ENCODE measurements around the gene SSBP3.

Gene SSBP3

DNA sequence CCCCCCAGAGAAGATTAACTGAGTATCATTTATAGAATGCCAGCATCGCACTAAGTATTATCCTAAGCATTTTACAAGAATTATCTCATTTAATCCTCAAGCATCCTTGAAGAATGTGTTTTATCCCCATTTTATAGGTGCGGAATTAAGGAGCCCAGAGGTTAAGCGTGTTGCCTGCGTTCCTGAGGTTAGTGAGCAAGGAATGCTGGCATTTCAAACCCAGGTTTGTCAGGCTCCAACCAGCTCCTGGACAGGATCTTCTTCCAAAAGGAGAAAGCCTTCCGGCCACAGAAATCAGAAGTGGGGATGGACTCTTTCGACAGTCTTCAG, 82.3 kb downstream of the SSBP3 start:
- Histone ChIP-seq H3K36me3 (ENCODE audit: insufficient read depth, low read length) (no peaks in the 10 kb centered on the region; the same call in 1 of the 2 replicates), H3K27ac (no peak overlapping the region), H3K4me3 (no peak overlapping the region), H3K9ac (ENCODE audit: insufficient read length) (no peak overlapping the region), H3K9me3 (ENCODE audit: low read depth, low read length) (no peaks in the 10 kb centered on the region)
- DNase-seq (ENCODE audit: low read depth, low spot score) = no peak
- TF ChIP-seq EZH2 (IDR thresholded peaks at IDR 0.05) = no peak

DNA sequence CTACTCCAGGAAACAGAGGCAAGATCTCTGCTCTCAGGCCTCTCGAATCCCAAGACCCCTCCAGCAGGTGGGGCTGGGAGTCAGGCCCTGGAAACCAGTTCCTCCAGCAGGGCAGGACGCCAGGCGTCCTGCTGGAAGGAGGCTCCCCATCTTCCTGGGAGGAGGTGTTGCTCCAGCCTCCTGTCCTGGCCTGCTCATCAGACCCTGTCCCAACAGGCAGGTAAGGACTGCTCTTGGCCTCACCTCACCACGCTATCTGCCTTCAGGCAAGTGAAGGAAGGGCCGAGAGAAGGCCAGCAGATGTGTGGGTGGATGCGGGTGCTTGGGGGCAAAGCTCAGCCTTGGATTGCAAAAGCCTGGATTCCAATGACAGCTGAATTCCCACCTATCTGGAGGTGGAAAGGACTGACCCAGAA, 82.9 kb downstream of the SSBP3 start:
- Histone ChIP-seq H3K27ac (no peak overlapping the region), H3K9me3 (ENCODE audit: low read depth, low read length) (no peaks in the 10 kb centered on the region), H3K9ac (ENCODE audit: insufficient read length) (no peak overlapping the region), H3K4me3 (no peak overlapping the region), H3K36me3 (ENCODE audit: insufficient read depth, low read length) (no peaks in the 10 kb centered on the region; the same call in 1 of the 2 replicates)
- TF ChIP-seq EZH2 (IDR thresholded peaks at IDR 0.05) (no peak), FOXP2 (optimal IDR thresholded peaks at IDR 0.05; ENCODE audit: control extremely low read depth, extremely low read length, insufficient read depth) (no peak), POLR2AphosphoS5 (IDR thresholded peaks at IDR 0.05; ENCODE audit: borderline replicate concordance, low read depth, low read length) (no peak)
- DNase-seq (ENCODE audit: low read depth, low spot score) = no peak

DNA sequence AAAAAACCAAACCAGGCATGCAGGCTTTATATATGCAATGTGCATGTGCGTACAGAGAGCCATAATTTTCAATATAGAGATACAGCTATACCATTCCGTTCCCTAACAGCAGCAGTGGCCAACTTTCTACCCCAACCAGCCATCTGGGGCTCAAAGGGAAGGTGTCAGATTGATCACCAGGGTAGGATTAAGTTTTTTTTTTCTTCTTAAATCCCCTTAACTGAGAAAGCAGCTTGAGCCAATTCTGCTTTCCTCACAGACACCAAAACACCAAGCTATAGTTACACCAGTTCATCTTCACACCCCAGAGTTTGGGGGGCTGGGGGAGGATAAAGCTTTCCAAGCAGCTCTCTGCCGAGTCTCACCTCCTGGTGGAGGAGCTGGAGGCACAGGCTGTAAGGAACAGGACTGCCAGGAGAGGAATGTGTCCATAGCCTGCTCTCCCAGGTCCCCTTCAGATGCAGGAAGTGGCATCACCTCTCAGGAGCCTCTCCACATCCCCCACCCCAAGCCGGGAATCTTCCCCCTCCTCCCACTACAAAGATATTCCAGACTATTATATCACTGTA, 87.9 kb downstream of the SSBP3 start:
- no peak overlapping the region for H3K9ac ChIP-seq (ENCODE audit: insufficient read length)

DNA sequence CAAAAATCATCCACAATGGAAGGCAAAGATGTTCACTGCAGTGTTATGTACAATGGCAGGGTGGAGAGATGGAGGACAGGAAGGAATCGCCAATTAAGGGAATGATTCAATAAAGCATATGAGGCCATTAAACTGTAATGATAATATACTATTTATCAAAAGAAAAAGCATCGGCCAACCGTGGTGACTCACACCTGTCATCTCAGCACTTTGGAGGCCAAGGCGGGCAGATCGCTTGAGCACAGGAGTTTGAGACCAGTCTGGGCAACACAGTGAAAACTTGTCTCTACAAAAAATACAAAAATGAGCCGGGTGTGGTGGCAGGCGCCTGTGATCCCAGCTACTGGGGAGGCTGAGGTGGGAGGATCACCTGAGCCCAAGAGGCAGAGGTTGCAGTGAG, 89.1 kb downstream of the SSBP3 start:
- Histone ChIP-seq H3K36me3 (ENCODE audit: insufficient read depth, low read length) (no peaks in the 10 kb centered on the region; the same call in 1 of the 2 replicates), H3K9ac (ENCODE audit: insufficient read length) (no peak overlapping the region), H3K27ac (no peak overlapping the region), H3K9me3 (ENCODE audit: low read depth, low read length) (no peaks in the 10 kb centered on the region), H3K4me3 (no peak overlapping the region)
- DNase-seq (ENCODE audit: low read depth, low spot score) = no peak
- TF ChIP-seq FOXP2 (optimal IDR thresholded peaks at IDR 0.05; ENCODE audit: control extremely low read depth, extremely low read length, insufficient read depth) = no peak
- TF ChIP-seq EZH2 (IDR thresholded peaks at IDR 0.05) = no peak
- TF ChIP-seq POLR2AphosphoS5 (IDR thresholded peaks at IDR 0.05; ENCODE audit: borderline replicate concordance, low read depth, low read length) = no peak

More for the DNA sequence above, 87.9 kb downstream of the SSBP3 start:
- no peaks in the 10 kb centered on the region; the same call in 1 of the 2 replicates for H3K36me3 ChIP-seq (ENCODE audit: insufficient read depth, low read length)
- no peaks in the 10 kb centered on the region for H3K9me3 ChIP-seq (ENCODE audit: low read depth, low read length)
- no peak for DNase-seq (ENCODE audit: low read depth, low spot score)
- no peak overlapping the region for H3K4me3 ChIP-seq
- TF ChIP-seq EZH2 (IDR thresholded peaks at IDR 0.05) (no peak), FOXP2 (optimal IDR thresholded peaks at IDR 0.05; ENCODE audit: control extremely low read depth, extremely low read length, insufficient read depth) (no peak), POLR2AphosphoS5 (IDR thresholded peaks at IDR 0.05; ENCODE audit: borderline replicate concordance, low read depth, low read length) (no peak)
- H3K27ac ChIP-seq = no peak overlapping the region

DNA sequence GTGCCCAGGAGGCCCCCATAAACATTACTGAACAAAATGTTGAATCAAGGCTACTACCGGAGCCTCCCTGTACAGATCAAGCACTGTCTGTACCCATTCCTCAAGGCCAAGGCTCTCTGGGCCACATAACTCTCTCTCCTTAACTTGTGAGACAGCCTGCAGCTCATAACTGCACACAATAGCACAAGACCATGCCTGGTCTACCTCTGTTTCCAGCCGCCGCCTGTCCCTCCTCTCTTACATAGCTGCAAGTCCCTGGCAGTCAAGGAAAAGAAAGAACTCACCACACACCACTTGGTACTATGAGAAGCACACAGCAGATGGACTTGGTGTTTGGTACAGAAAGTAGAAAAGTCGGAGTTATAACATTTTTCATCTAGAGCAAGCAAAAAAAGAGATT, 91.1 kb downstream of the SSBP3 start:
- H3K27ac ChIP-seq = no peak overlapping the region
- H3K9ac ChIP-seq (ENCODE audit: insufficient read length) = no peak overlapping the region
- no peak overlapping the region for H3K4me3 ChIP-seq
- TF ChIP-seq POLR2AphosphoS5 (IDR thresholded peaks at IDR 0.05; ENCODE audit: borderline replicate concordance, low read depth, low read length) (no peak), EZH2 (IDR thresholded peaks at IDR 0.05) (no peak), FOXP2 (optimal IDR thresholded peaks at IDR 0.05; ENCODE audit: control extremely low read depth, extremely low read length, insufficient read depth) (no peak)
- H3K9me3 ChIP-seq (ENCODE audit: low read depth, low read length) = no peaks in the 10 kb centered on the region
- no peaks in the 10 kb centered on the region for H3K36me3 ChIP-seq (ENCODE audit: insufficient read depth, low read length)
- no peak for DNase-seq (ENCODE audit: low read depth, low spot score)

DNA sequence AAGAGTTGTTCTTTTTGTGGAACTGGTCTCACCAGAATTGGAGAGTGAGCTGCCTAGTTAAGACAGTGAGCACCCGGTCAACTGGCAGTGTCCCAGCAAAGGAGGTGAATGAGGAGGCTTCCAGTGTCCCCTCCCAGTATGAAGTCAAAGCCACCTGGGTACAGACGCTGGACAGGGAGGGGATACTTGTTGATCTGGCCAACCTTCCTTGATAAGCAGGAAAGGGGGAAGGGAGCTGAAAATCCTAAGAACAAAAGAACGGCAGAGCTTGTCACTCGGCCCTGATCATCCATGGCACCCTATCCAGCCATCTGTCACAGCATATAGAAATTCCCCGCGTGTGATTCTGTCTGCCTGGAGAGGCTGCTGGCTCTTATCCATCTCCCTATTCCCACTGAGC, 91.5 kb downstream of the SSBP3 start:
- Histone ChIP-seq H3K9ac (ENCODE audit: insufficient read length) (no peak overlapping the region), H3K4me3 (no peak overlapping the region), H3K27ac (no peak overlapping the region), H3K9me3 (ENCODE audit: low read depth, low read length) (no peaks in the 10 kb centered on the region), H3K36me3 (ENCODE audit: insufficient read depth, low read length) (no peaks in the 10 kb centered on the region)
- no peak for DNase-seq (ENCODE audit: low read depth, low spot score)
- no peak for TF ChIP-seq FOXP2 (optimal IDR thresholded peaks at IDR 0.05; ENCODE audit: control extremely low read depth, extremely low read length, insufficient read depth)
- no peak for TF ChIP-seq POLR2AphosphoS5 (IDR thresholded peaks at IDR 0.05; ENCODE audit: borderline replicate concordance, low read depth, low read length)

DNA sequence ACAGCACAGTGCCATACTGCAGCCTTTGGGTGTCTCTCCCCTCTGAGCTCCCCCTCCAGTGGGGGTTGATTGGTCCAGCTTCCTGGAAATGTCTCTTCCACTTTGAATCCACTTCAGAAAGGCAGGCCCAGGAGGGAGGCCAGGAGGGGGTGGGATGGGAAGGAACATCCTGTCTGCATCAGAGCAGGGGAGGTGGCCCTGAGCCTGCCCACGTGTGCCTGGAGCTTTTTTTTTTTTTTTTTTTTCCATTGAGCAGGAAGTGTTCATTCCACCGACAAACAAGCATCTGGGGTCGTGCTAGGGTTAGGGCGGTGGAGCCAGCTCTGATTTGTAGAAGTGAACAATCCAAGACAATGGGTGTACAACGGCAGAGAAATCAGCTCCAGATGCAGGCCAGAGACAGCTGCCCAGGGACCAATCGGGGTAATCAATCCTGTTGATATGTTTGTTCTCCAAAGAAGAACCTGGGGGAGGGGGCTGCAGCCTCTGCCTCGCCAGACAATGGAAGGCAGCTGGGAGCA, 93.3 kb downstream of the SSBP3 start:
- Histone ChIP-seq H3K9ac (ENCODE audit: insufficient read length) (no peak overlapping the region), H3K27ac (no peak overlapping the region)
- DNase-seq (ENCODE audit: low read depth, low spot score) = no peak

DNA sequence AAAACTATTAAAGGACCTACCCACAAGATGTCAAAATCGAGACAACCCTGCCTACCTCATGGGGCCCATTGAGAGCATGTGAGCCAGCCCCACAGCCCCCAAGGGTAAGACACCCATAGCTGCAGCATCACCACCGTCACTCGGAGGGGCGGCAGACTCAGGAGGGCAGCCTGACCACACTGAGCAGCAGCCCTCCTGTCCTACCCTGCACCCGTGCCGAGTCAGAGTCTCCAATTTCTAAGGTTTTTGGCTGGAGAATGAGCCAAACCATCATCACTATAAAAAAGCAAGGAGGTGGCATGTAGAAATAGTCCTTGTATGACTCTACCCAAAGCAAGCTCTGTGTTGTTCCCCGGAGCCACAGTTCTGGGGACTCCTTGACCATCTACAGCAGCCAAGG, 94.7 kb downstream of the SSBP3 start:
- no peak for DNase-seq (ENCODE audit: low read depth, low spot score)
- Histone ChIP-seq H3K36me3 (ENCODE audit: insufficient read depth, low read length) (no peaks in the 10 kb centered on the region), H3K9me3 (ENCODE audit: low read depth, low read length) (no peaks in the 10 kb centered on the region), H3K27ac (no peak overlapping the region), H3K4me3 (no peak overlapping the region), H3K9ac (ENCODE audit: insufficient read length) (no peak overlapping the region)
- TF ChIP-seq FOXP2 (optimal IDR thresholded peaks at IDR 0.05; ENCODE audit: control extremely low read depth, extremely low read length, insufficient read depth) (no peak), POLR2AphosphoS5 (IDR thresholded peaks at IDR 0.05; ENCODE audit: borderline replicate concordance, low read depth, low read length) (no peak), EZH2 (IDR thresholded peaks at IDR 0.05) (no peak)

More for the DNA sequence above, 93.3 kb downstream of the SSBP3 start:
- Histone ChIP-seq H3K4me3 (no peak overlapping the region), H3K9me3 (ENCODE audit: low read depth, low read length) (no peaks in the 10 kb centered on the region), H3K36me3 (ENCODE audit: insufficient read depth, low read length) (no peaks in the 10 kb centered on the region)
- no peak for TF ChIP-seq EZH2 (IDR thresholded peaks at IDR 0.05)
- no peak for TF ChIP-seq POLR2AphosphoS5 (IDR thresholded peaks at IDR 0.05; ENCODE audit: borderline replicate concordance, low read depth, low read length)
- TF ChIP-seq FOXP2 (optimal IDR thresholded peaks at IDR 0.05; ENCODE audit: control extremely low read depth, extremely low read length, insufficient read depth) = no peak
